Measurements from ENCODE around the gene SF1.

GRCh38 chr11:64753019-64753379 is 25.3 kb downstream of the SF1 start:
- no peak for TF ChIP-seq CTCF (IDR thresholded peaks at IDR 0.05)
- no peak for TF ChIP-seq POLR2AphosphoS5 (IDR thresholded peaks at IDR 0.05)
- TF ChIP-seq EP300 (IDR thresholded peaks at IDR 0.05) = no peak
- TF ChIP-seq POLR2A (IDR thresholded peaks at IDR 0.05) = no peak

Data from upper lobe of left lung (tissue), 4 donors.